GM19467 (cell line): ENCODE data around the gene TSPYL2.

Source experiments
- ATAC-seq: cut with Tn5 transposase; IDR thresholded peaks from one replicate; pipeline ENCODE4 v1.9.1; 2021; ENCODE audit warnings: mild to moderate bottlenecking, moderate library complexity; ENCODE audit not compliant: unreplicated experiment

TSPYL2 gene

DNA sequence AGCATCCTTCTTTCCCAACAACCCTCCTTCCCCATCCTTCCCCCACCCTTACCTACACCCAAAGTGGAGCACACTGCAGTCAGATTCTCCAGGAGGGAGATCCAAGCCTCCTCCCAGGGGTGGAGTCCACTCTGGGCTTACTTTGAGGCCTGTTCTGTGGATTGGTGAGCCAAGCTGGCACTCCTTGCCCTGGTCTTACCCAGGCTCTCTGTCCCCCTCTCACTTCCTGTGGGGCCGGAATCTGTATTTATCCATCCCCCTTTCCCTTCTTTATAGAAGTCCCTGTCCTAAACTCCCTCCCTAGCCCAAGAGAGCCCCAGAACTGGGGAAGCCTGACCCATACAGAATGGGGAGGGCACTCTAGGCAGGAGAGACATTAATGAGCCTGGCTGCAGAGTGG is 3.2 kb upstream of the TSPYL2 start:
- ATAC-seq, result no peak

DNA sequence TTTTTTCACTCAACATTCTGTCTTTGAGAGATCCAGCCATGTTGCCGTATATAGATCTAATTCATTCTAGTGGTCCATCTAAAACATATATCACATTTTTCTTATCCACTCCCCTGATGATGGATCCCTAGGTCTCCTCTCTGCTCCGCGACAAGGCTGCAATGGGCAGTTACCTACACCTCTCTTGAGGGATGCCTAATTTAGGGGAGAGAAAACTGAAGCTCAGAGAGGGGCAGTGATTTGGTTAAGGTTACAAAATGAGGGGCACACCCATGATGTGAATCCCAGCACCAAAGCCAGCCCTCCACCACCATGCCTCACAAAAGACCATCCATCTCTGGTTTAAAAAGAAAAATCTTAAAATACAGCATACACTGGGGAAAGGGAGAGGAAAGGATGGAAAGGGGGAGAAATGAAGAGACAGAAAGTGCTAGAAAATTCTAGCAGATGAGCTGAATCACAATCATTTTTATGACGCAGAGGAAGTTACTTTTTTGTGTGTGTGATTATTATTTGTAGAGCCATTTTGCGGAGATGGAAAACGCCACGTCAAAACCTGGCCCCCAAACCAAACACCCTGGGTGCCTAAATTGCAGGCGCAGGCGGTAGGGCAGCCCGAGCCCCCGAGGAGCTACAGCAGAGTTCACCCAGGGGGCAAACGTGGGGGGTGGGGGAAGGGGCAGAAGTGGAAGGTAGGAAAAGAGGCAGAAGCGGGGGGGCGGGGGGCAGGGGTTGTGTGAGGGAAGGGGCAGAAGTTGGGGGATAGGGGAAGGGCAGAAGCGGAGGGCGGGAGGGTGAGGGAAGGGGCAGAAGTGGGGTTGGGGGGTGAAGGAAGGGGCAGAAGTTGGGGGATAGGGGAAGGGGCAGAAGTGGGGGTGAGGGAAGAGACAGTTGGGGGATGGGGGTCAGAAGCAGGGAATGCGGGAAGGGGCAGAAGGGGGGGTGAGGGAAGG is 1.3 kb upstream of the TSPYL2 start:
- no peak for ATAC-seq

DNA sequence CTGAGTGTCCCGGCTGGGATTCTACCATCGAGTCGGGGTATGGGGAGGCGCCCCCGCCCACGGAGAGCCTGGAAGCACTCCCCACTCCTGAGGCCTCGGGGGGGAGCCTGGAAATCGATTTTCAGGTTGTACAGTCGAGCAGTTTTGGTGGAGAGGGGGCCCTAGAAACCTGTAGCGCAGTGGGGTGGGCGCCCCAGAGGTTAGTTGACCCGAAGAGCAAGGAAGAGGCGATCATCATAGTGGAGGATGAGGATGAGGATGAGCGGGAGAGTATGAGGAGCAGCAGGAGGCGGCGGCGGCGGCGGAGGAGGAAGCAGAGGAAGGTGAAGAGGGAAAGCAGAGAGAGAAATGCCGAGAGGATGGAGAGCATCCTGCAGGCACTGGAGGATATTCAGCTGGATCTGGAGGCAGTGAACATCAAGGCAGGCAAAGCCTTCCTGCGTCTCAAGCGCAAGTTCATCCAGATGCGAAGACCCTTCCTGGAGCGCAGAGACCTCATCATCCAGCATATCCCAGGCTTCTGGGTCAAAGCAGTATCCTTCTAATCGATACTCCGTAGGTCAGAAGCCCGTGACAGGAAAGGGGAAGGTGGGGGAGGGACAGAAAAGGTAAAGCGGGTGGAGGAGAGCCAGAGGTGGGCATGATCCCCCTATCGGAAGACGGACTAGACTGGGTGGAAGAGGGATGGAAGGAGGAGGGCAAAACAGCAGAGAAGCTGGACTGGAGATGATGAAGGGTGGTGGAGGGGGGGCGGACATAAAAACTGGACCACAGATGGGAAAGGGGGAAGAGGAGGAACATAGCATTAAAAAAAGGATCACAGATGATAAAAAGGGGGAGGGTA is 828 bp downstream of the TSPYL2 start:
- no peak for ATAC-seq

DNA sequence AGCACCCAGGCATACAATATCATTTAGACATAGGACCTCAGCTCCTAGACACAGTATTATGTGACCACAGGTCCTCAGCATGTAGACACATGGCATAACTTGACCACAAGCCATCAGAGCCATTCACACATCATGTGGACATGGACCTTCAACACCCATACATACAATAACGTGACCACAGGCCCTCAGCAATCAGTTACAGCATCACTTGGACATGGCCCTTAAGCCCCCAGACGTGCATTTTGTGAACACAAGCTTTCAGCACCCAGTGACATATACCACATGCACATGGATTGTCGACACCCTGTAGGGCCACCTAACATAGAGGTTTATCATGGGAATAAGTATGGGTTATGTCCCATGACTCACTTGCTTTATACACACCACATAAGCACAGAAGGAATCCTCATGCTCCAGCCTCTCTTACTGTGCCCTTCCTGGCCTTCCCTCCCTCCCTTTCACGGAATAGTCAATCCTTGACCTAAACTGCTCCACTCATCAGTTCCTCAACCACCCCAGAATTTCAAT is 1.9 kb downstream of the TSPYL2 start:
- no peak for ATAC-seq

DNA sequence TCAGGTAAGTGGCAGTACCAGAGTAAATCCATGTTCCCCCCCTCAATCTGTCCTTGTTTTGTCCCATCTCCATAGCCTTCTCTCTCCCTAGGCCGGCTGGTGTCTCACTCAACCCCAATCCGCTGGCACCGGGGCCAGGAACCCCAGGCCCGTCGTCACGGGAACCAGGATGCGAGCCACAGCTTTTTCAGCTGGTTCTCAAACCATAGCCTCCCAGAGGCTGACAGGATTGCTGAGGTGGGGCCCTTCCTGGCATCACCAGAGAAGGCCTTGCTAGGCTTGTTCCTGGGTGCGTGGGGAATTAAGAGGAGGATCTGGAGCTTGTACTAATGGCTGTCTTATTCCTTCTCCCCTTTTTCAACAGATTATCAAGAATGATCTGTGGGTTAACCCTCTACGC is 2.7 kb downstream of the TSPYL2 start:
- no peak for ATAC-seq

DNA sequence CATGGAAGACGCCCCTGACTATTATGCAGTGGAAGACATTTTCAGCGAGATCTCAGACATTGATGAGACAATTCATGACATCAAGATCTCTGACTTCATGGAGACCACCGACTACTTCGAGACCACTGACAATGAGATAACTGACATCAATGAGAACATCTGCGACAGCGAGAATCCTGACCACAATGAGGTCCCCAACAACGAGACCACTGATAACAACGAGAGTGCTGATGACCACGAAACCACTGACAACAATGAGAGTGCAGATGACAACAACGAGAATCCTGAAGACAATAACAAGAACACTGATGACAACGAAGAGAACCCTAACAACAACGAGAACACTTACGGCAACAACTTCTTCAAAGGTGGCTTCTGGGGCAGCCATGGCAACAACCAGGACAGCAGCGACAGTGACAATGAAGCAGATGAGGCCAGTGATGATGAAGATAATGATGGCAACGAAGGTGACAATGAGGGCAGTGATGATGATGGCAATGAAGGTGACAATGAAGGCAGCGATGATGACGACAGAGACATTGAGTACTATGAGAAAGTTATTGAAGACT is 3.6 kb downstream of the TSPYL2 start:
- no peak for ATAC-seq

DNA sequence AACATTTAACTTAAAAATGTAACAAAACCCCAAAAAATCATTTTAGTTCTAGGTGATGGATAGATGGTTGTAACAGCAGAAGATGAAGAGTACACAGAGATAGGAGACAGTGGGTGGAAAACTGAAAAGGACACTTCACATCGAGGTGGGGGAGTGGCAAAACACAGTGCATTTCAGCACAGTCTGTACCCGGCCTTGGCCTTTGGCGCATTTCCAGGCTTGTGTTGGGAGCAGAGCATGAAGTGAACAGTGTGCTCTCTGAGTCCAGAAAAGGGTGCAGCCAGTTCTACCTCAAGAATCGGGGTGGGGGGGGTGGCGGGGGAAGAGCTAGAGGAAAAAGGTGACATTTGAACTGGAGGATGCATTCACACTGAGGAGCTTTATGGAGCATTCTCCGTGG is 4.3 kb downstream of the TSPYL2 start:
- ATAC-seq, result no peak

DNA sequence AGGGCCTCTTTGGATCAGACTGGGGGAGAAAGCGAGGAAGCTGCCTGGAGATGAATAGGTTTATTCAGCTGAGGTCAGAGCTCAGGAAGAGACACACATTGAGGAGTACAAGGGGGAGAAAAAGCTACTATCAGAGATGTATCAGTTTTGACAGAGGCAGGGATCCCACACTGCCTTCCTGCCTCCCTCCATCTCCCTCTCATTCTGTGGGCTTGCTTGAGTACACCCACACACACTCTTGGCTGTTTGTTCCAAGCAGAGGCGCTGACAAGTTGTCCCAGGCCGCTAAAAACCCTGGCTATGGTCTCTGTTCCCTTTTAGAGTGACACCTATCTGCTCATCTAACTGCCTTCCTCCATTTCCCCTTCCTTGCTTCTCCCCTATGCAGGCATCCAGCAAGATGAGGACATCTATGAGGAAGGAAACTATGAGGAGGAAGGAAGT is 5.2 kb downstream of the TSPYL2 start:
- ATAC-seq, result no peak

DNA sequence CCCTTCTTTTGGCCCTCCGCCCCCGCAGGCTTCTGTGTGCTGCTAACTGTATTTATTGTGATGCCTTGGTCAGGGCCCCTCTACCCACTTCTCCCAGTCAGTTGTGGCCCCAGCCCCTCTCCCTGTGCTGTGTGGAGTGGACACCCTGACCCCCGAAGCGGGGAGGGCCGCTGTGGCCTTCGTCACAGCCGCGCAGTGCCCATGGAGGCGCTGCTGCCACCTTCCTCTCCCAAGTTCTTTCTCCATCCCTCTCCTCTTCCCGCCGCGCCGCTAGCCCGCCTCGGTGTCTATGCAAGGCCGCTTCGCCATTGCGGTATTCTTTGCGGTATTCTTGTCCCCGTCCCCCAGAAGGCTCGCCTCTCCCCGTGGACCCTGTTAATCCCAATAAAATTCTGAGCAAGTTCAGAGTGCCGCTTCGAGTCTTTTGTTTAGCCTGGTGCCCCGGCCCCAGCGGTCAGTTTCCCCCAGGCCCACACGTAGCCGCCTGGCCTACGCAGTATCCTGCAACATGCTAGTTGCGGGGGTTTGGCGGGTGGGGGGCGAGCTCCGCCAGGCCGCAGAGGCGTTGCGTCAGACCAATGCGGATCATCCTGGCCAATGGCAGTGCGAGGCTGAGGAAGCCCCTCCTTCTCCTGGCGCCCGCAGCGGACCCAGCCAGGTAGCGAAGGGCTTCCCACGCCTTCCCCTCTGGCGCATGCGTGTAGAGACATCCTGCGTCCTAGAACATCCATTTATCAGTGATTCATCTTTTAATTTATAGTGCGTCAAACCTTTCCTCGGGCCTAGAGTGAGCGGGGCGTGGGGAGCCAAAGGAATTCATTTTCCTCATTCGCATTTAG is 6.2 kb downstream of the TSPYL2 start:
- ATAC-seq, result peak; percentile 42

DNA sequence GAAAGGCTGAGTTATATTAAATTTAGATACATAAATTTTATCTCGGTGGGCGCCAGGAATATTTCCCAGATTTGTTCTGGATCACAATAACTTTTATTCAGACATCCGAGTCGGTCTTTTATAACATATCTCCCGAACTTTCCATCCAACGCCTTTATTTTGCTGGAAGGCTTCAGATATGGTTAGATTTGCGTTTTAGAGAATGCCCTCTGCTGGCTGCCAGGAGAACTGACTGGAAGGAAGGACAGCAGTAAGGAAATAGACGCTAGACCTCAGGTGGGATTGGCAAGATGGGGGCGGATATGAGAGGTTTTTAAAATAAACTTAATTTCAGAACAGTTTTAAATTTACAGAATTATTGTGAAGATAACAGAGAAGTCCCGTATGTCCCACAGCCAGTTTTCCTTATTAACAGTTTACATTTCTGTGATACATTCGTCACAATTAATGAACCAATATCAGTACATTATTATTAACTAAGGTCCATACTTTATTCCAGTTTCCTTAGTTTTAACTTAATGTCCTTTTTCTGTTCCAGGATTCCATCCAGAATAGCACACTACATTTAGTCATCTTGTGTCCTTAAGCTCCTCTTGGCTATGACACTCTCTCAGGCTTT is 7.2 kb downstream of the TSPYL2 start:
- ATAC-seq, result no peak

DNA sequence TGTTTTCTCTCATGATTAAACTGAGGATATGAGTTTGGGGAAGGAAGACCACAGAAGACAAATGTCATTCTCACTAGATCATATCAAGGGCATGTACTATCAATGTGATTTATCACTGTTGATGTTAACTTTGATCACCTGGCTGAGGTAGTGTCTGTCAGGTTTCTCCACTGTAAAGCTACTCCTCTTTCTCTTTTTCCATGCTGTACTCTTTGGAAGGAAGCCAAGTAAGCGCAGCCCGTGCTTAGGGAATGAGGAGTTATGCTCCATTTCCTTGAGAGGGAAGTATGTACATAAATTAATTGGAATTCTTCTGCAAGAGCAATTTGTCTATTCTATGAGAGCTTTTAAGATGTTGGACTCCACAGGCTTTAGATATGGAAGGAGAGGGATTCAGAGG is 7.8 kb downstream of the TSPYL2 start:
- ATAC-seq, result no peak

DNA sequence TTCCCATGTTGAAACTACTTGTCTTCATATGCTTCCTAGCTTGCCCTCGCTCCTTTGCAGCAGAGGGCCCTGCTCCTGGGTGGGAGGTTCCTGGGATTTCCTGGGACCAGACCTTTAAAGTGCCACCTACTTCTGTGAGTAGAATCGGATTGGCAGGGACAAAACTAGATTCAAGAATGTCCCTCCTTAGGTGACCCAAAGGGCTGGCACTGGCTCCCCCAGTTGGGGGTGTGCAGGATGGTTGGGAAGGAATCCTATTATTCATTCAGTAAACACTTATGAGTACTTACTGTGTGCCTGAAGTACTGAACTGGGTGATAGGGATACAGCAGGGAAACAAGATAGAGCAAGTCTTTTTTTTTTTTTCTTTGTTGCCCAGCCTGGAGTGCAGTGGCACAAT is 9.2 kb downstream of the TSPYL2 start:
- ATAC-seq, result no peak

DNA sequence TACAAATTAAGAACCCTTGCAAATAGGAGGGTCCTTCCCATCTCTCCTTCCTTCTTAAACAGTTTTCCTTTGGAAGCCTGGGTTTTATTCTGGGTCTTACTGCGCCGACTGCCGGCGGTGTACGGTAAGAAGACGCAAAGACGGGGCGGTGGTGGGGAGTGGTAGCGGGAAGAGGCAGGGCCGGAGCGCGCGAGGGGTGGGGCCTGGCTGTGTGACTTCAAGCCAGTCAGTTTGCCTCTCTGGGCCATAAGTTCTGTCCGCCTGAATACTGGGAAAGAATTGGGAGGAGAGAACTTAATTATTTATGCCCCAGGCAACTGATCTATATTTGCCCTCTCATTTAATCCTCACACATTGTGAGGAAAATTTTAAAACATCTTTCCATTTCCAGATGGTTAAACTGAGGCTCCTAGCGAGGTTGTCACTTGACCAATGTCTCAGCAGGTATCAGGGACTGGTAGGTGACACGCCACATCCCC is 11.0 kb downstream of the TSPYL2 start:
- ATAC-seq, result peak; percentile 50

DNA sequence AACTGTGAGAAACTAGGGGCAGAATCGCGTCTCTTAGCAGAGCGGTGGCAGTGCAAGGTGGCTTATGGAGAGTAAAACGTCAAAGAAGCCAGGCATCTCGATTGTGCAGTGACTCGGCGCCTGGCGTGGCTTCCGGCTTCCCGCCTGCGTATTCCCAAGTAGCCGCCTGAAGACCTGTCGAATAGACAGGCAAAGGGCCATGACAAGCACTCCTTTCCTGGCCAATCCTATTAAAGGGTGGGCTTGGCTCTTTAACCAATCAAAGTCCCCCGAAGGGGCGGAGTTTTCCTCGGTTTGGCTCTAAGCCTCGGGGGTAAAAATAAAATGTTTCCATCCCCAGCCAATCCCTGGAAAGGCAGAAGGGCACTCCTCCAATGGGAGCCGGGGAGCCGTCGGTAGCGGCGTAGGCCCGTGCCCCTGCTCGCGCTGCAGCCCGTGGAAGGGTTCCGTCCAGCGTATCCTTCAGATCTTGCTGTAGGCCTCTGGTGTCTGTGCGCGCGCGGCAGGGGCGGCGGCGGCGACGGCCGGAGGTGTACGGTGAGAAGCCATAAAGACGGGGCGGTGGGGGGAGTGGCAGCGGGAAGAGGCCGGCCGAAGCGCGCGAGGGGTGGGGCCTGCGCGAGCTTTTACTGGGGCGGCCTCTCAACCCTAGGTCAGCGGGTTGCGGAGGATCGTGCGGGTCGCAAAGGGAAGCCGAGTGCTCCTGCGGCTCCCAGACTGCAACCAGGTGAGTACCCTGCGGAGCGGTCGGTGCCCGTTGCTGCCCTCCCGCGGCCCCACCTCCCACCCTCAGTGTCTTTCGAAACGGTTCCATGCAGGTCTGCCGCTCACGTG is 11.8 kb downstream of the TSPYL2 start, which contains the start of gene KANTR:
Gene KANTR (plus strand): TSS at position 395 of the 834 bp plus-strand sequence. CDS start 30,131 bp downstream, outside the sequence.
- peak; percentile 72 for ATAC-seq

DNA sequence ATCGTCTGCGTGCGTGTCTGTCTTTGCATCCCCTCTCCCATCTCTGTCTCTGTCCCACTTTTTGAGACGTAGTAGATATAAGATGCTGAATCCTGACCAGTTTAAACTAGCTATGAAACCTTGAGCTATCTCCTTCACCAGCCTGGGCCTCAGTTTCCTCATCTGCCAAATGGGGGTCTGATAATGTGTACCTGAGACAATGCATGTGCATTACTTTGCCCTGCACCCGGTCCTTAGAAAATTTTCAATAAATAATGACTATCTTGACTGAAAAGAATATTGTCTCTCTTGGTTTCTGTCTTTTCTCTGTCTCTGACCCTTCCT is 12.4 kb downstream of the TSPYL2 start:
- no peak for ATAC-seq

DNA sequence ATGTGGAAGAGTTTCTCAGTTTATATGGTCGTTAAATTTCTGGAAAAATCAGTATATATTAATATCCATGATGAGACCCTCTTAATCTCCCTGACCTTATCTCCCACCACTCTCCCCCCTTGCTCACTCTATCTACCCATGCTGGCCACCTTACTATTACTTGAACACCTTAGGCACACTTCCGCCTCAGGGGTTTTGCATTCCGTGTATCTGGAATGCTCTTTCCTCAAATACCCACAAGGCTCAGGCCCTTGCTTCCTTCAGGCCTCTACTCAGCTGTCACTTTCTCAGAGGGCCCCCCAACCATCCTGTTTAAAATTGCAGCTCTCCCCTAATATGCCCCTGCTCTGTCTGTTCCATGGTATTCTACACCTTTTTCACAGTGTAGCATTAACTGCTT is 13.6 kb downstream of the TSPYL2 start:
- no peak for ATAC-seq

DNA sequence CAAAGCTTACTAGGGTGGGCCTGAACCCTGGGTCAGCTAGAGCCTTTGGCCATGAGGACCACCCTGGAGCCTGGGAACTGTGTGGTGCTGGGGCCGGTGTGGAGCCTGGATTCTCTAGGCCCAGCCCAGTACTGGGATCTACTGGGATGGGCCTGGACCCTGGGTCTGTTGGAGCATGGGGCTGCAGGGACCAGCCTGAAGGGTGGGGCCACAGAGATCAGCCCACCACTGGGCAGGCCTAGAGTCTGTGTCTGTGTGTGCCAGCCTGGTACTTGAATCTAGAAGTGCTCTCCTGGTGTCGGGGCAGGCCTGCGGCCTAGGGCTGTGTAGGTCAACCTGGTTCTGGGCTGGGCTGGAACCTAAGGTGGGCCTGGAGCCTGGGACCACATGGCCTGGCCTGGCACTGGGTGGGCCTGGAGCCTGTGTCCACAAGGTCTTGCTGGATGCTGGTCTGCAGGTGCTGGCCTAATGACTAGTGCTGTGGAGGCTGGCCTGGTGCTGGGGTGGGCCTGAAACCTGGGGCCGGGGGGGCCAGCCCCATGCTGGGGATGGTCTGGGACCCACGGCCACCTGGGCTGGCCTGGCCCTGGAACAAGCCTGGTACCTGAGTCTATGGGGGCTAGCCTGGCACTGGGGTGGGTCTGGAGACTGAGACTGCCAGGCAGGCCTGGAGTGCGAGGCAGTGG is 32.8 kb downstream of the TSPYL2 start:
- ATAC-seq, result no peak

DNA sequence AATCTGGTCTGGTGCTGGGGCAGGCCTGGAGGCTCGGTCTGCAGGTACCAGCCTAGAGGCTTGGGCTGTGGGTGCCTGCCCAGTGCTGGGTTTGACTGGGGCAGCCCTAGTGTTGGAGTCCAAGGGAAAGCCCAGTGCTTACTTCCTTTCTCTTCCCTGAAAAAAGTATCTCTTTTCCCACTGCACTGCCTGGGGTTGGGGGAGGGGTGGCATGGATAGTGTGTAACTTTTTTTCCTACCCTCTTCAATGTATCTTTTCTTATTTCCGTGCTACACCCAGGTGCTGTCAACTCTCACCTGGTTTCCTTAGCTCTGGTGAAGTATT is 33.3 kb downstream of the TSPYL2 start:
- ATAC-seq, result no peak
